ENCODE measurements around the gene TTN. TPM values are rescaled to one million over a fixed set of nuclear protein-coding genes. Genes with fewer than 3 reads are reported as not detected.

TTN gene
- total RNA-seq, 1 donor from 2014 or later: 1.3 TPM

GRCh38 chr2:178722296-178722695 is 84.9 kb downstream of the TTN start:
- H3F3A ChIP-seq (ENCODE audit: low read depth): no peaks in the 10 kb centered on the region
- no peaks in the 10 kb centered on the region for H3K36me3 ChIP-seq
- no peaks in the 10 kb centered on the region for H3K9me3 Mint-ChIP-seq
- no peaks in the 10 kb centered on the region for H3K27me3 ChIP-seq
- no peak for DNase-seq (ENCODE audit: low spot score)
- no peak overlapping the region for H2AFZ ChIP-seq (replicated peaks)
- H3K4me2 ChIP-seq: no peak overlapping the region
- no peaks in the 10 kb centered on the region for H3K36me3 Mint-ChIP-seq
- TF ChIP-seq CTCF (IDR thresholded peaks at IDR 0.05): no peak
- no peak for TF ChIP-seq EZH2 (IDR thresholded peaks at IDR 0.05)
- no peak for TF ChIP-seq EZH2phosphoT487 (IDR thresholded peaks at IDR 0.05)
- H4K20me1 ChIP-seq (ENCODE audit: low read depth): no peaks in the 10 kb centered on the region
- no peaks in the 10 kb centered on the region for H3K9me3 ChIP-seq (ENCODE audit: low read depth)
- H3K27ac Mint-ChIP-seq: no peak overlapping the region
- H3K79me2 ChIP-seq (ENCODE audit: low read depth): no peaks in the 10 kb centered on the region
- no peaks in the 10 kb centered on the region for H3K4me1 Mint-ChIP-seq
- H3K4me3 ChIP-seq: no peak overlapping the region
- H3K9ac ChIP-seq: no peak overlapping the region
- peaks cover 4% of the 10 kb centered on the region for H3K27me3 Mint-ChIP-seq (ENCODE audit: insufficient read depth, low read depth)
- no peaks in the 10 kb centered on the region for H3K4me1 ChIP-seq
- H3K4me3 Mint-ChIP-seq: no peak overlapping the region
- no peak overlapping the region for H3K27ac ChIP-seq

- Histone ChIP-seq H3K4me1 (no peaks in the 10 kb centered on the region), H3F3A (ENCODE audit: low read depth) (no peaks in the 10 kb centered on the region), H3K9me3 (ENCODE audit: low read depth) (no peaks in the 10 kb centered on the region), H3K4me3 (no peak overlapping the region), H3K27ac (no peak overlapping the region), H3K27me3 (no peaks in the 10 kb centered on the region), H2AFZ (replicated peaks) (no peak overlapping the region), H3K36me3 (no peaks in the 10 kb centered on the region), H4K20me1 (ENCODE audit: low read depth) (no peaks in the 10 kb centered on the region), H3K79me2 (ENCODE audit: low read depth) (no peaks in the 10 kb centered on the region), H3K4me2 (no peak overlapping the region), H3K9ac (no peak overlapping the region)
- Mint-ChIP-seq H3K4me1 (no peaks in the 10 kb centered on the region), H3K36me3 (no peaks in the 10 kb centered on the region), H3K27ac (no peak overlapping the region), H3K4me3 (no peak overlapping the region), H3K27me3 (ENCODE audit: insufficient read depth, low read depth) (peaks cover 2% of the 10 kb centered on the region), H3K9me3 (no peaks in the 10 kb centered on the region)
- no peak for DNase-seq (ENCODE audit: low spot score)
- no peak for TF ChIP-seq CTCF (IDR thresholded peaks at IDR 0.05)
- no peak for TF ChIP-seq EZH2 (IDR thresholded peaks at IDR 0.05)
- no peak for TF ChIP-seq EZH2phosphoT487 (IDR thresholded peaks at IDR 0.05)
Observed at GRCh38 chr2:178718988-178719387, 88.2 kb downstream of the TTN start.

GRCh38 chr2:178718283-178718682 is 88.9 kb downstream of the TTN start:
- Histone ChIP-seq H3K27me3 (no peaks in the 10 kb centered on the region), H3K79me2 (ENCODE audit: low read depth) (no peaks in the 10 kb centered on the region), H3K36me3 (no peaks in the 10 kb centered on the region), H3K9me3 (ENCODE audit: low read depth) (no peaks in the 10 kb centered on the region), H3F3A (ENCODE audit: low read depth) (no peaks in the 10 kb centered on the region), H3K4me2 (no peak overlapping the region), H3K4me1 (no peaks in the 10 kb centered on the region), H3K27ac (no peak overlapping the region), H3K9ac (no peak overlapping the region), H3K4me3 (no peak overlapping the region), H4K20me1 (ENCODE audit: low read depth) (no peaks in the 10 kb centered on the region), H2AFZ (replicated peaks) (no peak overlapping the region)
- TF ChIP-seq EZH2phosphoT487 (IDR thresholded peaks at IDR 0.05) (no peak), EZH2 (IDR thresholded peaks at IDR 0.05) (no peak), CTCF (IDR thresholded peaks at IDR 0.05) (no peak)
- no peaks in the 10 kb centered on the region for H3K9me3 Mint-ChIP-seq
- no peak overlapping the region for H3K4me3 Mint-ChIP-seq
- H3K36me3 Mint-ChIP-seq: no peaks in the 10 kb centered on the region
- no peak for DNase-seq (ENCODE audit: low spot score)
- no peaks in the 10 kb centered on the region for H3K4me1 Mint-ChIP-seq
- peaks cover 2% of the 10 kb centered on the region for H3K27me3 Mint-ChIP-seq (ENCODE audit: insufficient read depth, low read depth)
- H3K27ac Mint-ChIP-seq: no peak overlapping the region
